GM18858 (cell line): ENCODE data around the gene ANO1.

Experiments used
- ATAC-seq: cut with Tn5 transposase; IDR thresholded peaks from one replicate; pipeline ENCODE4 v1.9.1; 2021; ENCODE audit not compliant: unreplicated experiment

Gene ANO1

DNA sequence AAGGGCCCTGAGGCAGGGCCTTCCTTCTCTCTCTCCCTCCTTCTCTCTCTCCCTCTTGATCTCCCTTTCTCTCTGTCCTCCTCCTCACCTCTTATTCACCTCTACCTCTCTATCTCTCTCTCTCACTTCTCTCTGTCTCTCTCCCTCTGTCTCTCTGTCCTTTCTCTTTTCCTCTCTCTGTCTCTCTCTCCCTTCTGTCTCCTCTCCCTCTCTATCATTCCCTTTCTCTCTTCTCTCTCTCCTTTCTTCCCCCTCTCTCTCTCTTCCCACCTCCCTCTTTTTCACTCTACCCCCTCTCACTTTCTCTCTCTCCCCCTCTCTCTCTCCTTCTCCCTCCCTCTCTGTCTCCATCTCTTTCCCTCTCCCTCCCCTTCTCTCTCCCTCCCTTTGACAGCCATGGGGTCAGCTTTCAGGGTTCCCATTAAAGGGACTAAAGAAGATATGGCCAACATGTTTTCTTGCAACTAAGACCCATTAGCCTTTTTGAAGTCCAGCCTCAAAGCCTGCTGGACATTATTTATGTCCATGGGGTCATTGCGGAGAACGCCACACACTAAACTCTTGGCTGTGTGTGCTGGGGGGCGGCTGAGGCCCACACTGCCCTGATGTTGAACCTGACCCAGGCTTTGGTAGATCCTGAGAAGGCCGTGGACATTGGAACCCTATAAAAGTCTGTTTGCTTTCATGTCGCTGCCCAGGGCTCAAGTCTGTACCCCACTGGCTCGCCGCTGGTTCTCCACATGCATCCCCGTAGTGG, 15.0 kb downstream of the ANO1 start:
- ATAC-seq, result no peak

DNA sequence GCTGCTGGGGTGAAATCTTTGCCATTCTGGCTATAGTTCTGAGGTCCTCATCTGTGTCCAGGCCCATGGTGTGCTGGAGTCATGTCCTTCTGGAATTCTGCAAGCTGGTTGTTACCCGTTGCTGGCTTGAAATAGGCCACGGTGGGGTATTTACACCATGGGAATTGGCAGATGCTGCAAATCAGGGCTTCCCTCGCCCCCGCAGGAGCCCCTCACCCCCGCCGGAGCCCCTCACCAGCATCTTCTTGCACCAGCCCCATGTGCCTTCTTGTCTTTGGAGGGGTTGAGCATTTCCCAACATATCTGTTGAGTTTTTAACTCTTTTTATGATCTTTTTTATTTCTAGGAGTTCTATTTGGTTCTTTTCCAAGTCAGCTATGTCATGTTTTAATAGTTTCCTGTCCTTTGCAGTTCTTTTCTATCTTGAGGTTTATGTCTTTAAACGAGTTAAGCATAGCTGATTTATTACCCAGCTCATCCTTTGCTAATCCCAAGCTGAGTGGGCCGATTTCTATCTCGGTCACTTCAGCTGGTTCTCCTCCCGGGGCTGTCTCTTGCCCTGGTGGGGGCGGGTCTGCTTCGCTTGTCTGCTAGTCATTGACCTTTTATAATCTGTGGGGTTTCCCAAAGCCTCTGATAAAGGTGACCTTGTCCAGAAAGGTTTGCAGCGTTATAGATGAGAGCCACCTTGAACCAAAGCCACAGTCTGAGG, 17.6 kb downstream of the ANO1 start:
- ATAC-seq, result no peak

DNA sequence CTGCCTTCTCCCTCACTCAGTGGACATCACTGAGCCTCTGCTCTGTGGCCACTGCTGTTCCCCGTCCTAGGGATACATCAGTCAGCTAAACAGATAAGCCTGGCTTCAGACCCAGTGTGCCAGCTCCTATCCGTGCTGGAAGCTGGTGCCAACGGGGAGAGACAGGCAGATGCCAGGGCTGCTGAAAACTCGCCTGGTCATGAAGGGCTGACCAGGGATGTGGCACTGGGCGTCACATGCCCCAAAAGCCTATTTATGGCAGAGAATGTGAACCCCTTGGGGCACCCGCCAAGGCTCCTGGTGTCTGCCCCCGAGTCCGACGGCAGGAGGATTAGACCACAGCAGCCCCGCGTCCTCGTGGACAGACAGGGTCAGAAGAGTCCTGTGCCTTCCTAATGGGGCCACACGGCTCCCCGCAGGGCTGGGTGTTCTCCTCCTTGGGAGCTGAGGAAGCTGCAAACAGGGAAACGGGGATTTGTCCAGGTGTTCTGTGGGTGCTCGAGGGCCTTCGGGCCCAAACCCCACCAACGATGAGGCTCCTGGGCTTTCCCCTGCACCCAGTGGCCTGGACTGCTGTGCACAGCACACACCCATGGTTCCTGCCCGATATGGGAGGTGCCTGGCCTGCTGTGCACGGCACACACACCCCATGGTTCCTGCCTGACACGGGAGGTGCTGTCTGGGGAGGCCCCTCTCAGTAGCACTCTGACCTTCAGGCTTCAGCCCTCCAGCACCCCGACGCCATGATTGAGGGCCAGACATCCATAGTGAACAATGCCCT, 19.9 kb downstream of the ANO1 start:
- no peak for ATAC-seq

DNA sequence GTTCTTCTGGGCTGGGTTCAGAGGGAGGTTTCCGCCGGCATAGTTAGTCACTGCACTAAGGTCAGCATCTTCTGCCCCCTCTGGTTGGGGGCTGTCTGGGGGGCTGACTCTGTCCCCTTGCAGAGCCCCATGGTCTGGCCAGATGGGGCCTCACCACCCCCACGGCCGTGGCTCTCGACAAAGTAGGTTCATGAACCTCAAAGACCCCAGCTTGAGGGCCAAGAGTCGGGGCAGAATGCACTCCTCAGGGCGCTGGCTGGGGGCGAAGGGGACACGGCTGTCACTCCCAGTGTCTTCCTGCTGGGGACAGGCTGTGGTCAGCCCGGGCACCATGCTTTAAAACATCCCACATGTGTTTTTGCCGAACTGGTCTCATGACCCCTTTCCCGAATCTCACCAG, 20.8 kb downstream of the ANO1 start:
- ATAC-seq, result no peak

DNA sequence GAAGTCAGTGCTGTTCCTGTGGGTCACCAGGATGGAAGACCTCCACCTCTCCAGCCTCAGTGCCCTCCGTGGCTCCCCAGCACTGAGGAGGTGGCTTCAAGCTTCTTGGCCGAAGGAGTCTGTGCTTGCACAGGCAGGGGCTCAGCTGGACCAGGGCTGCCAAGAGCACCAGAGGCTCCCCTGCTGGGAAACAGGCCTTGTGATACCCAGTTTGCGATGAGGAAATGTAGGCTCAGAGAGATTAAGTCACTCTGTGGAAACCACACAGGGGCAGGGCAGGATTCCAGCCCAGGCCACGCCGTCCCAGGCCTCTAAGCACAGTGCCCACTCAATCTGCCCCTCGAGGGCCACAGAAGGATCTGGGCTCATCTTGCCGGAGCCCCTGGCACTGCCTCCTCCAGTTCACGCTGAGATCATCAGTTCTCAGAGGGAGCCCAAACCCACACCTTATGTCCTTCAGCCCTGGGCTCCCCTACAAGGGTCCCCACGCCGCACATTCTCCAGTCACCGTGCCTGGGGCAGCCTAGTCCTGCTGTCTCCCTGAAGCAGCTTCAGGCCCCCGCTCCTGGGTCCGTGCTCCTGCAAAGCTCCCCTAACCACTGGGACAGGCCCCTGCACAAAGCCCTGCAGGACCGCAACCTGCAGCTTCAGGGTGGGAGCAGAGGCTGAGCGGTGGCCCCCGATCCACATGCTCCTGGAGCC, 21.6 kb downstream of the ANO1 start:
- no peak for ATAC-seq

DNA sequence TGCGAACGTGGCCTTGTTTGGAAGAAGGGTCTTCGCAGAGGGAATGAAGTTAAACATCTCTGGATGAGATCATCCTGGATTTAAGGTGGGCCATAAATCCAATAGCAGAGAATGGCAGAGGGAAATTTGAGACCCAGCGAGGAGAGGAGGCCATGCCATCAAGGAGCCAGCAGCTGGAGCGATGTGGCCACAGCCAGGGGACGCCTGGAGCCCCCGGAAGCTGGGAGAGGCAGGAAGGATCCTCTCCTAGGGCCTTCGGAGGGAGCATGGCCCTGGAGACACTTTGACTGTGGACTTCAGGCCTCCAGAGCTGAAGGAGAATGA, 22.1 kb downstream of the ANO1 start:
- no peak for ATAC-seq

DNA sequence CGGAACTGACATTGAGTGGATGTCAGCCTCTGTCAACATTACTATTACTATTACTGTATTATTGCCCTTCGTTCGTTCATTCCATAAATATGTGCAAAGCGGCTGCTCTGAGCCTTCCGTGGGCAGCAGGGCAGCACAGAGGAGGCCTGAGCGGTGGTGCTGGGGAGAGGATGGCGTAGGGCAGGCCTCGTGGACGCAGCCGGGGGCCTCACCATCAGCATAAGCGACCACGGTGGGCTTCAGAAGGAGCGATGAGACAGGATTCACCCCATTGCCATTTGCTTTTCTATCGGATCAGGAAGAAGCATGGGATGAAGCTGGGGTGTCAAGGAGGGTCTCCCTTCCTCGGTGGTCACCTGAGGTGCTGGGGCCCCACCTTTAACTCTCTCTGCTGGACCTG, 22.7 kb downstream of the ANO1 start:
- ATAC-seq, result no peak

DNA sequence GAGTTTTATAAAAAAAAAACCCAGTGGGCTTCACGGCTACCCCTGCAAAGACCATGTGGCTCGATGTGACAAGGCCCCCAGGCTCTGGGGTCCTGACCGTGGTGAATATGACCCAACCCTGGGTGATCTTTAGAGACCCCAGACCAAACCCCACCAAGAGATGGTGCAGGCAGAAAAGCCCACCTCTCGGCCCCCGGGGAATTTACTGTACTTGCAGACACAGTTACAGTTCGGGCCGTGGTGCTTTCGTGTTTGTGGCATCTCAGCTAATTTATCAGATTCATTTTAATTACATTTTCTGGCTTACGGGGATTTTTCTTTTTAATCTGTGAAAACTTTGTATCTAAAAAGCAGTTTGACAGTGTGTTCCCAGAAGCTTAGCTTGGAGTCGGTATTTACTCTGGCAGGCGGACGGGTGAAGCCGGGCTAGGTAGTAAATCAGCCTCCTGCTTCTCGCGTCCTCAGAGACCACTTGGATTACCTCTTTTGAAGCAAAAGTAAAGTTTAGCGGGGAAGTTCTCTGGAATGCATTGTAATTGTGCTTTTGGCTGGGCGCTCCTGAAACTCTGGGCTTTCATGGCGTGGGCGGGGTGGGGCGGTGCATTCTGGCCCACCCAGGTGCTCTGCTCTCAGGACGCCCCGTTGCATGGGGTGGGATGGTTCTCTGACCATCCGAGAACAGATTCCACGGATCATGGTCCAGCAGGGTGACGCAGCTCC, 25.3 kb downstream of the ANO1 start:
- no peak for ATAC-seq

DNA sequence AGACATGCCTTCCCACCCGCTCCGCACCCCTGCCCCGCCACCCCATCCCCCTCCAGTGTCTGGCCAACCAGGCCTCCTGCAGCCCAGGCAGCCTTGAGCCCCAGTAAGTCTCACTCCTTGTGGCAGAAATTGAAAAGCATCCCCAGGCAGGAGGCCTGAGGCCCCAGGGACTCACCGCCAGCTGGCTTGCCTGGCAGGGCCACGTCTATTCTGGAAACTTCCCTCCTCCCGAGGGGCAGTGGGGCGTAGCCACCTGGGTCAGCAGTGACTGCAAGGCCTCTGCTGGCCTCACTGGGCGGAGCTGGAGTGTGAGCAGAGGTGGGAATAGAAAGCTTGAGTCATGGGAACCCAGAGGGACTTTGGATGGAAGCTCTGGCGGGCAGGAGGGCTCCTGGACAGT, 26.3 kb downstream of the ANO1 start:
- ATAC-seq, result no peak

DNA sequence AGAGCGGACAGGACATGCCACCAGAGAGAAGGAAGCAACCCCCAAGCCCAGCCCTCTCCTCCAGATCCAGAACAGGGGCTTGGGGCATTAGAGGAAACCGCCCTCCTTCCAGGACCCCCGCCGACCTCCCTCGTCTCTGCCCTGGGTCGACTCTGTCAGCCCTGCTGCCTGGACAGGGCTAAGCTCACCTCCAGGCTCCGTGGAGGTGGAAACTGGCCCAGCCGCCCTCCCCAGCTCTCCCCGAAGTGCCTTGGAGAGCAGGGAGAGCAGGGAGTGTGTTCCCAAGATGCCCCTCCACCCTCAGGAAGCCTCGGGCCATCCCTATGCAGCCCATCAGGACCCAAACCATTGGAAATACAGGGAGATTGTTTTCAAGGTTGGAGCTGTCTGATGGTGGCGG, 26.8 kb downstream of the ANO1 start:
- no peak for ATAC-seq

DNA sequence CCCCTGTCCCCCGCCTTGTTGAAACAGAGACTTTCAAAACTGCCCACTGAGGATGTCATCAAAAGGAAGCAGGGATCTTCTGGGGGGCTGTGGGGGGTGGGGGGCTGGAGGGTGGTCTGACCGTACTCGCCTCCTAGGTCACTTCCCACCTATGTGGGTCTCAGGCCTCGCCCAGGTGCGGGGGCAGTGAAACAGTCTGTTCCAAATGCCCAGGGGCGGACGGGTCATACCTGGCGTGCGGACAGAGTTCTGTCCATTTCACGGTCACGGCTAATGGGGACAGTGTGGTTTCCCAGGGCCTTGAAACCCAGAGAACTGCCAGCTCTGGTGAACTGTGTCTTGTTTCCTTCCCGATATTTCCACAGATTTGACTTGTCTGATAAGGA, 27.2 kb downstream of the ANO1 start:
- ATAC-seq, result no peak

DNA sequence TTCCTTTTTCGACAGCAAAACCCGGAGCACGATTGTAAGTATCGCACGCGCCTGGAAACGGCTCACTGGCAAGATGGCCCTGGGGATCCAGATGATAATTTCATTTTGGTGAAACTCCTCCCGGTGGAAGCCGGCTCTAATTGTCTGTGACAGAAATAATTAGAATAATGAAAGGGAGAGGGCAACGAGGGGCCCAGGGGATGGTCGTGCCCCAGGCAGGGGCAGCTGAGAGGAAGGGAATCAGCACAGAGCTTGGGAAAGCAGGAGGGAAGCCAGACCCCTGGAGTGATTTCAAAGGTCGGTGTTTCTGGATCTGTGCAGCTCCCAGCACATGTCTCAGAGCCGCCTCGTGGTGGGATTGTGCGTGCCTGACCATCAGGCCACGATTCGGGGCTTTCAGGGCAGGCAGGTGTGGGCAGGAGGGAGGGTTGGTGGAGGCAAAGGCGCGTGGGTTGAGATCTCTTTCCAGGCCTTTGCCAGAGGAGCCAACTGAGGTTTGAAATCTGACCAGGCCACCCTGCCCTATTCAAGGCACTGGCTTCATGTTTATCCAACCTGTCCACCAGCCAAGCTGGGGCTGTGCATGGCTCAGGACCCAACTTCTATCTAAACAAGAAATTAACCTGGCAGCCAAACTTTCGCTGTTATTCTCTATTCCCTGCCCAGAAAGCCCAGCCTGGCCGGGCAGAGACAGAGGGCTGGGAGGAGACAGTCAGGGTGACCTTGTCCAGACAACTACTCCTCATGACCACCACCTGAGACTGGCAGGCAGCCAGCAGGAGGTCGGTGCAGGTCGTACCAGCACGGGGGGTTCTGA, 27.8 kb downstream of the ANO1 start:
- ATAC-seq, result no peak

DNA sequence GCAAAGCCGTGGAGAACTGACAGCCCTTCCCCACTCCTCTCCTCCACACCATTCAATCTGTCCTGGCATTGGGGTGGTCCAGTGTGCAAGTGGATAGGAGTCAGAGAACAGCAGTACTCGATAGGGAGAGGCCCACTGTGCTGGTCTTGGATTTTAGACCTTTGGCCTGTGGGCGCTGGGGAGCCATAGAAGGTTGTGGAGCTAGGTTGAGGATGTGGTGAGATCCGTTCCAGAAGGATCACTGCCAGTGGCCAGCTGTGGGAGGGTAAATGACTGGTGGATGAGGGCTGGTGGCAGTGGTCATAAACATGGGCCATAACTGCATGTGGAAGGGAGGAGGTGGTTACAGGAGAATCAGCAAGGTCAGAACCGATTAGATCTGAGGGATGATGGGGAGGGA, 28.6 kb downstream of the ANO1 start:
- no peak for ATAC-seq

DNA sequence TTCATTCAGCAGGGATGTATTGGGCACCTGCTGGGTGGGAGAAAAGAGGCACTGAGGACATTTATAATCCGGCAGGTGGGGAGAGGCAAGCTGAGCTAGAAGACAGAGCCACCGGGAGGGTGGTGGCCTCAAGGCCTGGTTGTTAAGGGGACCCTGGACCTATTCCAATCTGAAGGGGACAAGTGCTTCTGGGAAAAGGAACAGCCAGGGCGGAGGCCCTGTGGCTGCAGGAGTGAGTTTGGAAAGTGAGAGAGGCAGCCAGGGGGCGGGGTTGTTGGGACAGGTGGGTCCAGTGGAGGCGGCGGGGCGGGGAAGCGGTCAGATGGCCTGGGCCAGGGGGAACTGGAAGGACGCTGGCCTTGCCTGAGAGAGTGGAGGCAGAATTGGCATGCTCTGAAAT, 29.1 kb downstream of the ANO1 start:
- no peak for ATAC-seq

DNA sequence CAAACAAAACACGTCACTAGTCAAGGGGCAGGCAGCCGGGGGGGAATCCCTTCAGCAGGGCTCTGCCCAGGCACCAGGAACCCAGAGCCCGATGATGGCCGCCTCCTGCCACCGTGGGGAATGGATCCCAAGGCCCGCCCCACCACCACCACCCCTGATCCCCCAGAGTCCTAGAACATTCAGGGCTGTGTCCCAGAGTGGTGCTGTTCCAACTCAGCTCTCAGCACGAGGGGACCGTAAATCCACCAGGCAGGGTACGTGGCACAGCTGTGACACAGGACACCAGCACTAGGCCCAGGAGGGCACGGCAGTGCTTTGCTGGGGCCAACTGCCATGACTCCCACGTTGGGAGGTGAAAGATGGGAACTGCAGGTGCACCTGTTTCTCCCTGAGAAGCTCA, 29.6 kb downstream of the ANO1 start:
- no peak for ATAC-seq

DNA sequence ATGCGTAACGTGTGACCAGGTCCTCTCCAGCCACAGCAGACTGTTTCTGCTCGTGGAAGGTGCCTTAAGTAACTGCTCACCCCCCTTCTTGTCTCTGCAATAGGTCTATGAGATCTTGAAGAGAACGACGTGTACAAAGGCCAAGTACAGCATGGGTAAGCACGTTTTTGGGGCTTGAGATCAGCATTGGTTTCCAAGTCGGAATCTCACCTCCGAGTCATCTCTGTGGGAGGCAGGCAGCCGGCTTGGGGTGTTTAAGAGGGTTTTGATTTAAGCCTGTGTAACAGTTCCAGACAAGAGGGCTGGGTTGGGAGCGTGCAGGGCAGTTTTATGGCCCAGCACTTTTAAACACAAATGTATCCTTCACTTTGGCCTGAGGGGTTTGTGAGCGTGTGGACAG, 30.1 kb downstream of the ANO1 start:
- ATAC-seq, result no peak

DNA sequence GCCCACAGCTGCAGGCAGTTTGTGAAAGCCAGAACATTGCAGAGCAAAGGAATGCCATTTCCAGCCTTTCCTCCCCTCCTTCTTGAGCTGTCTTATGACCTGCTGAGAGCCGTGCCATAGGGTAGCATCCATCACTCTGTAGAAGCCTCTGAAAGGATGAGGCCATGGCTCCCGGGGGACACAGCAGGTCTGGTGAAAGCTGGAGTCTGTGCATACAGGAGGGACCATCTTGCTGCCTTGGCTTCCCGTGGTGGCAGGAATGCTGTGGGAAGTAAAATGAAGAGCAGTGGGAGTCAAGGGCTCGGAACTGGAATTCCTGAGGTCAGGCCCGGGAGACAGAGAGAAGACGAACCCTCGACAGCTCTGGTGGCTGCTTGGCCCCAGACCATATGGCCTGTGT, 30.9 kb downstream of the ANO1 start:
- no peak for ATAC-seq

DNA sequence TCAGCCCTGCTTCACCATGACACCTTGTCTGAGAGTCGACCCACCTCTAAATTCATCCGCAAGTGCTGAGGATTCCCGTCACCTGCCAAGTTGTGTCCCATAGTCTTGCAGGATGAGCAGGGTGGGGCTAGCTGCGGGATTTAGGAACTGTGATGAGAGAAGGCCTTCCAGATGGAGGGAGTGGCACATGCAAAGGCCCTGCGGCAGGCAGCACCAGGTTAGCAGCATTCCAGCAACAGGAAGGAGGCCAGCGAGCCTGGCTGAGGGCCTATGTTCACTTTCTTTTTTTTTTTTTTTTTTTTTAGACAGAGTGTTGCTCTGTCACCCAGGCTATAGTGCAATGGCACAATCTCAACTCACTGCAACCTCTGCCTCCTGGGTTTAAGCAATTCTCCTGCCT, 31.8 kb downstream of the ANO1 start:
- no peak for ATAC-seq

DNA sequence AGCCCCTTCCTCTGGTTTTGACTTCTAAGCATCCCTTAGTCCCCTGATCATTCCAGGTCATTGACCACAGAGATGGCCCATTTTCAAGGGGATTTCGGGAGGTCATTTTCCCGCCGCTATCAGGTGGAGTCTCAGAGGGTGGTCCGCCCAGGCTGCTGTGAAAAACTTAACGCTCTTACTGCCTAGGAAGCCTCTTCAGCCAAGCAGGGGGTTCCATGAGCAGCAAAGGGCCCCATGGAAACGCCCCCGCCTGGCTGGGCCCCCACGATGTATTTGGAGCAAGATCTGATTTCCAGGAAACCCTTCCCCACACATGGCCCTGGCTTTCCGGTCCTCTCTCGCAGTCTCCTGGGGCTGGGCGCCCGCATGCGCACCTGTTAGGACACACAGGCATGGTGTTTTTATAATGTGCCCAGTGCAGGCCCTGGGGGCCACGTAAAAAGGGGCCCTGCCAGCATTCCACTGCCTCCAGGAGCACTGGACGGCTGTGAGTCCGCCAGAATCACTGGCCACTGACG, 32.5 kb downstream of the ANO1 start:
- ATAC-seq, result no peak
